Tibial nerve (tissue), 4 donors: ENCODE measurements around the gene SPAG7. TPM values are rescaled to one million over a fixed set of nuclear protein-coding genes. Genes with fewer than 3 reads are reported as not detected.
A peak's percentile ranks its signal among the peaks of the same experiment; 100 is the strongest.

Experiments used
- DNase-seq, 2 donors: peaks; one replicate each; pipeline ENCODE4 v3.0.0-alpha.2; 2019; ENCODE audit warnings: low spot score in 2 of 2
- H3K27ac ChIP-seq, 4 donors: fragments of 200-600 bp; sonication (generic) in 3 of 4; one replicate each; pipeline ENCODE4 v1.5.1; 2017 to 2019; ENCODE audit warnings: mild to moderate bottlenecking in 1 of 4
- H3K27me3 ChIP-seq, 2 donors: fragments of 200-600 bp; sonication (generic) in 1 of 2; one replicate each; pipeline versions ENCODE4 v1.5.1 to v1.6.0; 2017 to 2019
- H3K36me3 ChIP-seq, 3 donors: fragments of 200-600 bp; sonication (generic); one replicate each; pipeline ENCODE4 v1.5.1; 2018 to 2019
- H3K4me1 ChIP-seq, 4 donors: fragments of 200-600 bp; sonication (generic) in 3 of 4; one replicate each; pipeline ENCODE4 v1.5.1; 2017 to 2019
- H3K4me3 ChIP-seq, 4 donors: fragments of 200-600 bp; sonication (generic) in 3 of 4; one replicate each; pipeline ENCODE4 v1.5.1; 2017 to 2019; ENCODE audit warnings: mild to moderate bottlenecking in 1 of 4, moderate library complexity in 1 of 4
- H3K9me3 ChIP-seq, 4 donors: fragments of 200-600 bp; sonication (generic) in 3 of 4; one replicate each; pipeline ENCODE4 v1.5.1; 2017 to 2019
- EP300 ChIP-seq, 2 donors: sonication (generic); formaldehyde crosslinking; IDR thresholded peaks; one replicate each; pipeline ENCODE4 v1.6.1; 2017; ENCODE audit warnings: antibody characterized with exemption in 2 of 2, mild to moderate bottlenecking in 1 of 2
- POLR2A ChIP-seq, 2 donors: fragments of 450-650 bp; IDR thresholded peaks; one replicate each; pipeline ENCODE4 v1.6.1; 2017; ENCODE audit warnings: antibody characterized with exemption in 2 of 2, mild to moderate bottlenecking in 2 of 2, moderate library complexity in 2 of 2
- WGBS, 2 donors: methylation state at CpG; one replicate each; pipeline ENCODE4 v1.1.5; 2018; 5-methylcytosine and 5-hydroxymethylcytosine counted together
- total RNA-seq, 4 donors: library from RNA; depleted of rRNA; stranded (reverse); fragments of >200 nt; gene quantifications; one replicate each; pipeline ENCODE4 v1.1.0, GENCODE V29; 2016
- TF ChIP-seq, protein P1 (sequence below), 5 experiments: fragments of 200-600 bp in 3 of 5; fragments of 450-650 bp in 2 of 5; sonication (generic) in 3 of 5; IDR thresholded peaks; one replicate each; pipeline ENCODE4 v1.5.1; 2016 to 2019; ENCODE audit warnings: antibody characterized with exemption in 5 of 5, mild to moderate bottlenecking in 3 of 5, moderate library complexity in 2 of 5

SPAG7 gene
- total RNA-seq, 4 donors from 2014 or later: 36.9 to 70.0 (median 42.0) TPM

DNA sequence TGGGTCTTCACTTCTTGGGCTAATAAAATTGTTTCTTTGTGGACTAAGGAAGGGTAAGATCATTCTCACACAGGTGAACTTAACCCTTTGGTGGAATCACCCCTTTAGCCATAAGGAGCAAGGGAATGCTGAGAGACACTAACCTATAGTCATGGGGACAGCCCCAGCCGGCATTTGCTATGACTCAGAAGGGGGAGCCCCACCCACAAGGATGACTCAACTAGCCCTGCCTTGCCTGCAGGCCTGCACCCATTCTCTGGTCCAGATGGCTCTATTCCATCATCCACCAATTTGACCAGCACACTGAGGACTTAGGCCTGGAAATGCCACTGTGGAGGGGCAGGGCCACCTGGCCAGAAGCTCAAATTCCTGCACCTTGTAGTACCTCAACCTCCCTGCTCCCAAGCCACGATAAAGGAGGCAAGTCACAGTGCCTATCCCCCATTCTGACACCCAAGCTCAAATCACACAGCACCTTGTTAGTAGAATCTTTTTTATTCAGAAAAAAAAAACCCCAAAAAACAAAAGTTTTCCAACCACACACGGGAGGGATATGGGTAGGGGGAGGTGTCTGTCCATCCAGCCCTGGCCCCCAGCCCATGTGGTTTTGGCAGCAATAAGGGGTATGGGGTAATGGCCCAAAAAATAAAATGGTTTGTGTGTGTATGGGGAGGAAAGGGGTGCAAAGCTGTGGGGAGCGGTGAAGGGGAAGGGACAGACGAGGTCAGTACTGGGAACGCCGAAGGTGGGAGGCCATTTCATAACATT, 22.3 kb downstream of the SPAG7 start:
- peaks cover 0 to 75% (median 40%) of the 10 kb centered on the region in 4 donors for H3K4me1 ChIP-seq
- H3K27me3 ChIP-seq: no peaks in the 10 kb centered on the region
- TF ChIP-seq EP300 (IDR thresholded peaks at IDR 0.05) (peak in 1 of 2 donors; percentile 42), POLR2A (IDR thresholded peaks at IDR 0.05) (no peak)
- TF ChIP-seq, protein P1, sequence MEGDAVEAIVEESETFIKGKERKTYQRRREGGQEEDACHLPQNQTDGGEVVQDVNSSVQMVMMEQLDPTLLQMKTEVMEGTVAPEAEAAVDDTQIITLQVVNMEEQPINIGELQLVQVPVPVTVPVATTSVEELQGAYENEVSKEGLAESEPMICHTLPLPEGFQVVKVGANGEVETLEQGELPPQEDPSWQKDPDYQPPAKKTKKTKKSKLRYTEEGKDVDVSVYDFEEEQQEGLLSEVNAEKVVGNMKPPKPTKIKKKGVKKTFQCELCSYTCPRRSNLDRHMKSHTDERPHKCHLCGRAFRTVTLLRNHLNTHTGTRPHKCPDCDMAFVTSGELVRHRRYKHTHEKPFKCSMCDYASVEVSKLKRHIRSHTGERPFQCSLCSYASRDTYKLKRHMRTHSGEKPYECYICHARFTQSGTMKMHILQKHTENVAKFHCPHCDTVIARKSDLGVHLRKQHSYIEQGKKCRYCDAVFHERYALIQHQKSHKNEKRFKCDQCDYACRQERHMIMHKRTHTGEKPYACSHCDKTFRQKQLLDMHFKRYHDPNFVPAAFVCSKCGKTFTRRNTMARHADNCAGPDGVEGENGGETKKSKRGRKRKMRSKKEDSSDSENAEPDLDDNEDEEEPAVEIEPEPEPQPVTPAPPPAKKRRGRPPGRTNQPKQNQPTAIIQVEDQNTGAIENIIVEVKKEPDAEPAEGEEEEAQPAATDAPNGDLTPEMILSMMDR (IDR thresholded peaks at IDR 0.05): no peak
- peak overlapping the region in 1 of 4 donors; percentile 98 for H3K4me3 ChIP-seq
- DNase-seq: peak; percentile 49 to 72
- peaks cover 0 to 51% (median 0%) of the 10 kb centered on the region in 3 donors for H3K36me3 ChIP-seq
- H3K27ac ChIP-seq: peak overlapping the region; percentile 26 to 97 (median 83)
- no peaks in the 10 kb centered on the region for H3K9me3 ChIP-seq
- WGBS, 2 donors: 32 to 38% methylated on average over 7 of the region's 7 CpGs

DNA sequence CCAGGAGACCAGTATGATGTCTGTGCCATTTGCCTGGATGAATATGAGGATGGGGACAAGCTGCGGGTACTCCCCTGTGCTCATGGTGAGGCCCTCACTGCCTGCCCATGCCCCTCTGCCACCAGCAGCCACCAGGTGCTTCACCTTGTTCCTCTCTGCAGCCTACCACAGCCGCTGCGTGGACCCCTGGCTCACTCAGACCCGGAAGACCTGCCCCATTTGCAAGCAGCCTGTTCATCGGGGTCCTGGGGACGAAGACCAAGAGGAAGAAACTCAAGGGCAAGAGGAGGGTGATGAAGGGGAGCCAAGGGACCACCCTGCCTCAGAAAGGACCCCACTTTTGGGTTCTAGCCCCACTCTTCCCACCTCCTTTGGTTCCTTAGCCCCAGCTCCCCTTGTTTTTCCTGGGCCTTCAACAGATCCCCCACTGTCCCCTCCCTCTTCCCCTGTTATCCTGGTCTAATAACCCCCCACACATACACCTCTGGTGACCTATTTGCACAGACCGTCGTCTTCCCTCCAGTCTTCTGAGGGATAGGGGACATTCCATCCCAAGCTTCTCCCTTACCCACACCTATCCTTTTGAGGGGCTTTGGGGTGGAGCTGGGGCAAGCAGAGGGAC, 23.0 kb downstream of the SPAG7 start:
- Histone ChIP-seq H3K27ac (peak overlapping the region; percentile 26 to 96 (median 80)), H3K4me3 (no peak overlapping the region), H3K9me3 (no peaks in the 10 kb centered on the region), H3K36me3 (peaks cover 0 to 51% (median 0%) of the 10 kb centered on the region in 3 donors), H3K27me3 (no peaks in the 10 kb centered on the region), H3K4me1 (peaks cover 0 to 69% (median 36%) of the 10 kb centered on the region in 4 donors)
- DNase-seq: no peak
- 61 to 64% methylated on average over 8 of the region's 8 CpGs for WGBS, 2 donors
- TF ChIP-seq, protein P1 (IDR thresholded peaks at IDR 0.05): no peak
- TF ChIP-seq EP300 (IDR thresholded peaks at IDR 0.05) (no peak), POLR2A (IDR thresholded peaks at IDR 0.05) (no peak)

DNA sequence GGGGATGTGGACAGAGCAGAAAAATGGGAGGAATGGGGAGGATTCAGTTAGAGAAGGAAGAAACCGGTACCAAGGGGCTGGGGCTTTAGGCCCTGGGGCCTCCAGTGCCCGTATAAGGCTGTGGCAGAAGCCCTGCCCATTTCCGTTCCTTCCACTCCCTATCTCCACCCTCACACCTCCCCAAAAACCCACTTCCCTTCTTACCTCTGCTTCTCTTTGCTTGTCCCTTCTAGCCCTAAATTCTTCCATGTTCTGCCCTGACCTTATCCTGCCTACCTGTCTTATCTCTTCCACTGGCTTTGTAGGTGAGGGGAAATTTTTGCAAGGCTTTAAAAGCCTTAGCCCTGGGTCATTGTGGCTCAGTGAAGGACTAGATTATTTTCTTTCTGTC, 23.5 kb downstream of the SPAG7 start:
- DNase-seq: no peak
- peaks cover 0 to 67% (median 38%) of the 10 kb centered on the region in 4 donors for H3K4me1 ChIP-seq
- TF ChIP-seq EP300 (IDR thresholded peaks at IDR 0.05) (no peak), POLR2A (IDR thresholded peaks at IDR 0.05) (no peak)
- TF ChIP-seq, protein P1 (IDR thresholded peaks at IDR 0.05): no peak
- H3K36me3 ChIP-seq: peaks cover 0 to 51% (median 0%) of the 10 kb centered on the region in 3 donors
- WGBS, 2 donors: 44 to 46% methylated on average over 3 of the region's 3 CpGs
- no peak overlapping the region for H3K4me3 ChIP-seq
- H3K27me3 ChIP-seq: no peaks in the 10 kb centered on the region
- no peaks in the 10 kb centered on the region for H3K9me3 ChIP-seq
- H3K27ac ChIP-seq: peak overlapping the region in 3 of 4 donors; percentile 32 to 96 (median 89)

DNA sequence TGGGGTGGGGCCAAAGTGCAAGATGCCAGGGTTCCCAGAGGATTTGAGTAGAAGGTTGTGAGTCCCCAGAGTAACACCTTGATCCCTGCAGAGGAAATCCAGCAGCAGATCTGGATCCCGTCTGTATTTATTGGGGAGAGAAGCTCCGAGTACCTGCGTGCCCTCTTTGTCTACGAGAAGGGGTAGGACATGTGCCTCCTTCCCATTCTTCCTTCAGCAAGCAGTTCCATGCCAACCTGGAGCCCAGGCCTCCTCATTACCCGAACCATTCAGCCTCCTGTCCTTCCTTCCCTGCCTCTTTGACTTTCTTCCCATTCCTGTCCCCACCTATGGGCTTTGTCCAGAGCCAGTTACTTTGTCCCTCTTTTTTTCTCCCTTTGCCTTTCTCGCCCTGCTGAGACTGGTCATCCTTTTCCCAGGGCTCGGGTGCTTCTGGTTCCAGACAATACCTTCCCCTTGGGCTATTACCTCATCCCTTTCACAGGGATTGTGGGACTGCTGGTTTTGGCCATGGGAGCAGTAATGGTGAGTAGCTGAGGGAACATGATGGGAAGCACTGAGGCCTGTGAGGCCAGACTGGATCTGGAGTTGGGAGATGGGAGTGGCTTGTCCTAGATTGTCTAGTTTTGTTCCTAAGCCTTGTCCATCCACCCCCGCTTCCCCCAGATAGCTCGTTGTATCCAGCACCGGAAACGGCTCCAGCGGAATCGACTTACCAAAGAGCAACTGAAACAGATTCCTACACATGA, 24.7 kb downstream of the SPAG7 start:
- DNase-seq: no peak
- H3K4me1 ChIP-seq: peaks cover 0 to 79% (median 48%) of the 10 kb centered on the region in 4 donors
- peak overlapping the region in 1 of 4 donors; percentile 29 for H3K27ac ChIP-seq
- WGBS, 2 donors: 67 to 78% methylated on average over 13 of the region's 13 CpGs
- H3K27me3 ChIP-seq: no peaks in the 10 kb centered on the region
- peaks cover 0 to 56% (median 0%) of the 10 kb centered on the region in 3 donors for H3K36me3 ChIP-seq
- no peak overlapping the region for H3K4me3 ChIP-seq
- no peaks in the 10 kb centered on the region for H3K9me3 ChIP-seq
- TF ChIP-seq EP300 (IDR thresholded peaks at IDR 0.05): no peak
- TF ChIP-seq, protein P1 (IDR thresholded peaks at IDR 0.05): no peak
- no peak for TF ChIP-seq POLR2A (IDR thresholded peaks at IDR 0.05)
